Smooth muscle cell of bladder (primary cell): Measurements from ENCODE around the gene IFT22. TPM values are rescaled to one million over a fixed set of nuclear protein-coding genes. Genes with fewer than 3 reads are reported as not detected.

Experiments
- total RNA-seq: library from RNA; depleted of rRNA; stranded (reverse); fragments of >200 nt; gene quantifications from 2 replicates; pipeline ENCODE4 v1.2.3, GENCODE V29; 2014

IFT22 gene
- total RNA-seq: 24.0 and 29.8 TPM in 2 replicates

GRCh38 chr7:101321491-101322401 lies at the start of gene IFT22:
Gene IFT22, minus strand, starts transcription at chr7:101321812. Its CDS starts 103 bp downstream, at chr7:101321709.

GRCh38 chr7:101362334-101363195 lies 41.0 kb upstream of the IFT22 start, which contains the start of gene COL26A1:
Gene COL26A1, plus strand, starts transcription at chr7:101362875. Its CDS starts 158 bp downstream, at chr7:101363033.

Other genes with a start within 250 kb of the IFT22 start
- gene TRIM56, start 236.3 kb downstream of the IFT22 start, total RNA-seq: 21.6 and 22.3 TPM in 2 replicates
- gene SERPINE1, start 194.7 kb downstream of the IFT22 start, total RNA-seq: 233 and 240 TPM in 2 replicates
- 167 and 187 TPM in 2 replicates for gene AP1S1, start 167.3 kb downstream of the IFT22 start, total RNA-seq
- gene VGF, start 156.2 kb downstream of the IFT22 start, total RNA-seq: 0.14 and 0.18 TPM in 2 replicates
- not detected in 2 replicates for gene NAT16, start 141.5 kb downstream of the IFT22 start, total RNA-seq
- not detected in 2 replicates for gene MOGAT3, start 120.8 kb downstream of the IFT22 start, total RNA-seq
- 64.4 and 114 TPM in 2 replicates for gene PLOD3, start 104.2 kb downstream of the IFT22 start, total RNA-seq
- 108 and 109 TPM in 2 replicates for gene ZNHIT1, start 103.6 kb downstream of the IFT22 start, total RNA-seq
- 1.8 and 2.6 TPM in 2 replicates for gene CLDN15, start 84.0 kb downstream of the IFT22 start, total RNA-seq
- gene FIS1, start 76.7 kb downstream of the IFT22 start, total RNA-seq: 227 and 306 TPM in 2 replicates
- gene COL26A1, start 41.1 kb upstream of the IFT22 start, total RNA-seq: not detected in 2 replicates